Progenitor cell of endocrine pancreas (in vitro differentiated cells): ENCODE measurements around the gene CBY1. TPM values are rescaled to one million over a fixed set of nuclear protein-coding genes. Genes with fewer than 3 reads are reported as not detected.

ENCODE experiments used
- DNase-seq: peaks from one replicate; pipeline ENCODE4 v3.0.0; 2021; ENCODE audit warnings: low spot score; ENCODE audit not compliant: unreplicated experiment
- H3K27ac Mint-ChIP-seq: 2 replicates; pipeline ENCODE4 v1.8.0; 2021; ENCODE audit warnings: mild to moderate bottlenecking, moderate library complexity, mixed read lengths
- H3K27me3 Mint-ChIP-seq: 2 replicates; pipeline ENCODE4 v1.8.0; 2021; ENCODE audit warnings: mixed read lengths
- H3K36me3 Mint-ChIP-seq: 2 replicates; pipeline ENCODE4 v1.8.0; 2022; ENCODE audit warnings: mixed read lengths; ENCODE audit not compliant: insufficient read depth
- H3K4me1 Mint-ChIP-seq: 2 replicates; pipeline ENCODE4 v1.8.0; 2021; ENCODE audit warnings: low read depth, mixed read lengths
- H3K4me3 Mint-ChIP-seq: 2 replicates; pipeline ENCODE4 v1.8.0; 2021; ENCODE audit warnings: low read depth, mild to moderate bottlenecking, moderate library complexity, mixed read lengths
- H3K9me3 Mint-ChIP-seq: 2 replicates; pipeline ENCODE4 v1.8.0; 2021; ENCODE audit warnings: low read depth, mixed read lengths
- CTCF ChIP-seq: fragments of 200-600 bp; sonication (generic); IDR thresholded peaks from one replicate; pipeline ENCODE4 v1.5.0; 2021; ENCODE audit warnings: antibody characterized with exemption, mild to moderate bottlenecking; ENCODE audit not compliant: unreplicated experiment
- total RNA-seq: library from RNA; stranded (reverse); gene quantifications from 2 replicates; pipeline ENCODE4 v1.2.1, GENCODE V29; 2021

Gene CBY1
- total RNA-seq, 1 donor from 2014 or later = 50.5 TPM

GRCh38 chr22:38707984-38708383 lies 51.5 kb downstream of the CBY1 start:
- no peak for TF ChIP-seq CTCF
- no peak for DNase-seq
- H3K4me3 Mint-ChIP-seq = no peak overlapping the region
- no peaks in the 10 kb centered on the region for H3K27me3 Mint-ChIP-seq
- H3K27ac Mint-ChIP-seq = no peak overlapping the region
- H3K9me3 Mint-ChIP-seq = no peaks in the 10 kb centered on the region
- peaks cover 26% of the 10 kb centered on the region for H3K4me1 Mint-ChIP-seq
- H3K36me3 Mint-ChIP-seq = no peaks in the 10 kb centered on the region

- H3K4me1 Mint-ChIP-seq = peaks cover 26% of the 10 kb centered on the region
These were observed 52.9 kb downstream of the CBY1 start for GRCh38 chr22:38709306-38709705.

DNA sequence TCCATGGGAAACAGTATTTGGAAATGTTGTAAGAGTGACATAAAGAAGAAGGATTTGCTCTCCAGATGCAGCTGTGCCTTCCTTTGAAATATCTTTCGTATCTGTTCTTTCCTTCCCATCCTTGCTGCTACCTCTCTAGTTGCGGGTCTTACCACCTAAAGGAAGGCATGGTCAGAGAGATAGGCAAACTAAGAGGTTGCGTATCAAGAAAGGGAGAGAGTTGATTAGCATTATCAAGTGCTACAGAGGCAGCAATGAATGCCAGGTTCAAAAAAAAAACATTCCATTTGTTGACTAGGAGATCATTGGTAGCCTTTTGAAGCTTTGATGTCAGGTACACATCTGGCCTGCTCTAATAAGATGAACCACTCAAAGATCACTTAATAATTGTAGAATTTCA lies 53.9 kb downstream of the CBY1 start:
- DNase-seq = no peak
- Mint-ChIP-seq H3K4me1 (peaks cover 20% of the 10 kb centered on the region), H3K27me3 (no peaks in the 10 kb centered on the region), H3K4me3 (no peak overlapping the region), H3K36me3 (no peaks in the 10 kb centered on the region), H3K9me3 (no peaks in the 10 kb centered on the region), H3K27ac (no peak overlapping the region)
- no peak for TF ChIP-seq CTCF

More at GRCh38 chr22:38709306-38709705, 52.9 kb downstream of the CBY1 start:
- Mint-ChIP-seq H3K4me3 (no peak overlapping the region), H3K36me3 (no peaks in the 10 kb centered on the region), H3K27me3 (no peaks in the 10 kb centered on the region), H3K27ac (no peak overlapping the region), H3K9me3 (no peaks in the 10 kb centered on the region)
- no peak for DNase-seq
- TF ChIP-seq CTCF = no peak

GRCh38 chr22:38710866-38711265 lies 54.4 kb downstream of the CBY1 start:
- Mint-ChIP-seq H3K27ac (no peak overlapping the region), H3K36me3 (no peaks in the 10 kb centered on the region), H3K9me3 (no peaks in the 10 kb centered on the region), H3K27me3 (no peaks in the 10 kb centered on the region), H3K4me3 (no peak overlapping the region), H3K4me1 (peaks cover 20% of the 10 kb centered on the region)
- DNase-seq = no peak
- TF ChIP-seq CTCF = no peak

DNA sequence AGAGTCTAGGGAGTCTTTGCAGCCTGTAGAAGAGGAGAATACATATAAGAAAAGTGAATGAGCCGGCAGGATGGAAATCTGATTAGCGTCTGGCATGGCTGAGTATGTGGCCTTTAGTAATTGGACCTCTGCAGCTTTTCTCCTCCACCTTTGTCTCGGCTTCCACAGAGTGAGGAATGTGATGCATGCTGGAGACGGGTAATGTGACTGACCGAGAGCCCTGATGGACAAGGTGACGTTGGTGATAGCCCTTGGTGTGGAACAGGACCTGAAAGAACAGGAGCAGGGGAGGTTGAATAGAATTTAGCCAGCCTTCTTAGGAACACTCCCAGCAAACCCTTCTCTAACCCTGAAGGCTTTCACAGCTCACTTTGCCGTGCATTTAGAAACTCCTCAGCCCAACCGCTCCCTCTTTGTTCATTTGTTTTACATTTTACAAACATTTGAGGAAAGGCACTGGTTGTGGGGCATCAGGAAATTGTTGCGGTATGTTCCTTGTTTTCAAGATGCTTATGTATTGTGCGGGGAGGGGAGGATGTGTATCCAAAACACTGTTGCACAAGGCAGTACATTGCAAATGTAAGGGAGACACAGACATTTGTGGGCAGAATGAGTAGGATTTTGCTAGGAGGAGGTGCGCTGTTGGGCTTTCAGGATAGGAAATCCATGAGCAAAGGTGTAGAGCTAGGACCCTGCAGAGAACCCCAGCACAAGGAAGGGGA lies 56.2 kb downstream of the CBY1 start:
- TF ChIP-seq CTCF = no peak

More for the DNA sequence above, 56.2 kb downstream of the CBY1 start:
- H3K36me3 Mint-ChIP-seq = peaks cover 4% of the 10 kb centered on the region
- peaks cover 8% of the 10 kb centered on the region for H3K4me1 Mint-ChIP-seq
- no peaks in the 10 kb centered on the region for H3K9me3 Mint-ChIP-seq
- H3K4me3 Mint-ChIP-seq = no peak overlapping the region
- DNase-seq = no peak
- no peaks in the 10 kb centered on the region for H3K27me3 Mint-ChIP-seq
- peak overlapping the region; percentile 86 for H3K27ac Mint-ChIP-seq
